GM23248 (cell line): ENCODE results near the gene TIAM2. TPM values are rescaled to one million over a fixed set of nuclear protein-coding genes. Genes with fewer than 3 reads are reported as not detected.
"Not testable (repeated sequence)": the region's sequence is repeated elsewhere in the genome, so short reads cannot be mapped to it uniquely, and the experiment has no call there.

Experiments
- DNase-seq: peaks from one replicate; pipeline ENCODE4 v3.0.0-alpha.2; 2015
- H2AFZ ChIP-seq: fragments of 200-600 bp; sonication (generic); 2 replicates; pipeline ENCODE4 v1.6.1; 2016; ENCODE audit warnings: antibody characterized with exemption
- H3F3A ChIP-seq: fragments of 200-600 bp; sonication (generic); 2 replicates; pipeline ENCODE4 v1.6.1; 2016; ENCODE audit warnings: mild to moderate bottlenecking, antibody characterized with exemption, mixed run types; ENCODE audit not compliant: insufficient read depth
- H3K27ac ChIP-seq: fragments of 200-600 bp; sonication (generic); 2 replicates; pipeline ENCODE4 v1.5.1; 2016; ENCODE audit warnings: mild to moderate bottlenecking
- H3K27me3 ChIP-seq: fragments of 200-600 bp; sonication (generic); replicated peaks from 2 replicates; pipeline ENCODE4 v1.6.1; 2016; ENCODE audit warnings: mild to moderate bottlenecking; ENCODE audit not compliant: insufficient read depth
- H3K36me3 ChIP-seq: fragments of 200-600 bp; sonication (generic); 2 replicates; pipeline ENCODE4 v1.6.1; 2016; ENCODE audit warnings: low read depth, mild to moderate bottlenecking
- H3K4me1 ChIP-seq: fragments of 200-600 bp; sonication (generic); 2 replicates; pipeline ENCODE4 v1.6.1; 2016; ENCODE audit warnings: mild to moderate bottlenecking; ENCODE audit not compliant: insufficient read depth
- H3K4me2 ChIP-seq: fragments of 200-600 bp; sonication (generic); one replicate; pipeline ENCODE4 v1.6.1; 2016; ENCODE audit warnings: mild to moderate bottlenecking; ENCODE audit not compliant: unreplicated experiment
- H3K4me3 ChIP-seq: fragments of 200-600 bp; sonication (generic); 2 replicates; pipeline ENCODE4 v1.5.1; 2016; ENCODE audit warnings: mild to moderate bottlenecking
- H3K79me2 ChIP-seq: fragments of 200-600 bp; sonication (generic); 2 replicates; pipeline ENCODE4 v1.6.1; 2016; ENCODE audit warnings: mild to moderate bottlenecking; ENCODE audit not compliant: insufficient read depth
- H3K9ac ChIP-seq: fragments of 200-600 bp; sonication (generic); 2 replicates; pipeline ENCODE4 v1.6.1; 2016; ENCODE audit warnings: mild to moderate bottlenecking
- H3K9me2 ChIP-seq: fragments of 200-600 bp; sonication (generic); 2 replicates; pipeline ENCODE4 v1.6.1; 2016; ENCODE audit warnings: mixed run types, mild to moderate bottlenecking, moderate library complexity; ENCODE audit not compliant: insufficient read depth
- H3K9me3 ChIP-seq: fragments of 200-600 bp; sonication (generic); one replicate; pipeline ENCODE4 v1.6.1; 2017; ENCODE audit warnings: low read depth
- H4K20me1 ChIP-seq: fragments of 200-600 bp; sonication (generic); 2 replicates; pipeline ENCODE4 v1.6.0; 2016; ENCODE audit not compliant: insufficient read depth
- EZH2 ChIP-seq: fragments of 200-600 bp; sonication (generic); IDR thresholded peaks from 2 replicates; pipeline ENCODE4 v1.6.1; 2018; ENCODE audit warnings: antibody characterized with exemption, mild to moderate bottlenecking; ENCODE audit not compliant: insufficient read depth, poor library complexity, severe bottlenecking
- EZH2phosphoT487 ChIP-seq: fragments of 200-600 bp; sonication (generic); IDR thresholded peaks from 2 replicates; pipeline ENCODE4 v1.6.1; 2018; ENCODE audit warnings: antibody characterized with exemption, moderate library complexity, mild to moderate bottlenecking, low read depth; ENCODE audit not compliant: insufficient read depth
- whole genome bisulfite sequencing, 2 experiments: methylation state at CpG; one replicate each; pipeline ENCODE4 v1.1.6; 2015 to 2017; ENCODE audit warnings: low lambda C conversion rate in 2 of 2, low coverage in 1 of 2; ENCODE audit errors: missing lambda C conversion rate in 2 of 2; 5-methylcytosine and 5-hydroxymethylcytosine counted together
- in situ Hi-C: fragments of 300-500 bp; cut with MboI; formaldehyde crosslinking; loops from 2 replicates; pipeline ENCODE4 v1.15.0; 2020
- polyA plus RNA-seq: library from polyadenylated mRNA; unstranded; fragments of >200 nt; fragmentation: Nextera tagmentation; extraction: Ambion mirVana; gene quantifications from 2 replicates; pipeline ENCODE4 v1.2.1, GENCODE V29; 2016
- total RNA-seq: library from RNA; depleted of rRNA; stranded (reverse); fragments of >200 nt; shearing (Covaris generic); gene quantifications from 2 replicates; pipeline ENCODE4 v1.2.3, GENCODE V29; 2014

TIAM2 gene
- total and polyA plus RNA-seq, 2 experiments from 2014 or later: 2.4 to 2.6 TPM

DNA sequence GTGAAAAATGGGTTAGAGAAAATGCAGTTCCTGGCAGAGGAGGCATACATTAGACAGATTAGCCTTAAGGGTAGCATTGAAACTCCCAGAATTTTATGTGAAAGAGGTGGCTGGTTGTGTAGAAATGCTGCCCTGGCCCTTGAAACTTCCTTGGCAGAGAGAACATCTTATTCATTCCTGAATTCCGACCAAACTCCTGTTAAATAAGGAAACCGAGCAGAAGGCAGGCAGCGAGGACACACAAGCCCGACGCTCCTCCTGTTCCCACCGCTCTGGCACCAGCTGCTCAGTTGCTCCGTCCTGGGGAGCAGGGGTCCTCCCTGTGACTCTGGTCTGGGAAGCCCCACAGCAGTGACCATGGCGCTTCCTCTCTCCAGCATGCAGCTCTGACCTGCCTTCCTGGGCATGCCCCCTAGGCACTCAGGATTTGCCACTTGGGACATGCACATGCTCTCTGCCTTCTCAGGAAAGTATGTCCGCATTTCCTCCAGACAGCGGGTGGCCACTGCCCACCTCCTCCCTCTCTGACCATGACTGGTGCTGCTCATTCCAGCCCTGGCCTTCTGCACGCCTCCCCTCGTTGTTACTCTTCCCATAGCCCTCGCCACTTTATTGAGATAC lies 233.5 kb downstream of the TIAM2 start:
- Histone ChIP-seq H3K4me2 (no peak overlapping the region), H3F3A (peaks cover 10% of the 10 kb centered on the region; the same call in 1 of the 2 replicates), H3K36me3 (no peaks in the 10 kb centered on the region), H3K4me3 (no peak overlapping the region), H3K9me2 (no peaks in the 10 kb centered on the region), H4K20me1 (no peaks in the 10 kb centered on the region), H3K27me3 (no peaks in the 10 kb centered on the region), H3K27ac (no peak overlapping the region), H3K9me3 (no peaks in the 10 kb centered on the region), H3K4me1 (peaks cover 10% of the 10 kb centered on the region), H2AFZ (no peak overlapping the region), H3K9ac (no peak overlapping the region), H3K79me2 (no peaks in the 10 kb centered on the region)
- in situ Hi-C loops: no loop called here
- WGBS, 2 experiments: 52 to 54% methylated on average over 13 of the region's 13 CpGs
- TF ChIP-seq EZH2: no peak
- TF ChIP-seq EZH2phosphoT487: no peak
- DNase-seq: peak; percentile 55

GRCh38 chr6:155230975-155231374 lies 235.9 kb downstream of the TIAM2 start:
- H3K4me2 ChIP-seq, DNase-seq: not testable (repeated sequence)

DNA sequence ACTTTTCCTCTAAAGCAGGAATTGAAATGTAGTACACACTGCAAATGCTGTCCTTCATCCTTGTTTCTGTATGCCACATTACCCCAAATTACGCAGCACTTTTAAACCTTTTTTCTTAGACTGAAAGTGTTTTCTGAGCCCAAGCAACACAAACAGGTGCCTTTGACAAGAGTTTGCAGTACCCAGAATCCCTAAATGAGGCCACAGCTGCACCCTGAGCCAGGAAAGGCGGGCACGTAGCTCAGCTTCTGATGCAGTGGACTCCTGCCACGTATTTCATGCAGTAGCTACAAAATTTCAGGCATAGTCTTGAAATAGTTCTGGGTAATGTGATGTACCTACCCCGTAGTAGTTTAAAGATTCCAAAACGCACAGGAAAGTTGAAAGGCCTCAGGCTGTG lies 237.7 kb downstream of the TIAM2 start:
- 80 to 82% methylated on average over 6 of the region's 6 CpGs for WGBS, 2 experiments
- Histone ChIP-seq H3K9me3 (no peaks in the 10 kb centered on the region), H3K36me3 (no peaks in the 10 kb centered on the region), H3K4me1 (no peaks in the 10 kb centered on the region; the same call in 1 of the 2 replicates), H3K27me3 (no peaks in the 10 kb centered on the region), H3K79me2 (no peaks in the 10 kb centered on the region), H3K9ac (no peak overlapping the region), H3K9me2 (no peaks in the 10 kb centered on the region), H3K4me3 (no peak overlapping the region), H4K20me1 (no peaks in the 10 kb centered on the region), H3F3A (no peaks in the 10 kb centered on the region), H3K27ac (no peak overlapping the region), H3K4me2 (no peak overlapping the region), H2AFZ (no peak overlapping the region)
- TF ChIP-seq EZH2phosphoT487 (no peak), EZH2 (no peak)
- no peak for DNase-seq
- in situ Hi-C loops: no loop called here

More at GRCh38 chr6:155230975-155231374, 235.9 kb downstream of the TIAM2 start:
- H3K27ac ChIP-seq, in situ Hi-C loops, H3K9me3 ChIP-seq, H3K79me2 ChIP-seq, H2AFZ ChIP-seq, H3K9me2 ChIP-seq, H3F3A ChIP-seq, H3K27me3 ChIP-seq, H3K36me3 ChIP-seq, H4K20me1 ChIP-seq, H3K4me3 ChIP-seq, H3K9ac ChIP-seq, H3K4me1 ChIP-seq: not testable (repeated sequence)
- 93 to 94% methylated on average over 4 of the region's 4 CpGs for WGBS, 2 experiments

DNA sequence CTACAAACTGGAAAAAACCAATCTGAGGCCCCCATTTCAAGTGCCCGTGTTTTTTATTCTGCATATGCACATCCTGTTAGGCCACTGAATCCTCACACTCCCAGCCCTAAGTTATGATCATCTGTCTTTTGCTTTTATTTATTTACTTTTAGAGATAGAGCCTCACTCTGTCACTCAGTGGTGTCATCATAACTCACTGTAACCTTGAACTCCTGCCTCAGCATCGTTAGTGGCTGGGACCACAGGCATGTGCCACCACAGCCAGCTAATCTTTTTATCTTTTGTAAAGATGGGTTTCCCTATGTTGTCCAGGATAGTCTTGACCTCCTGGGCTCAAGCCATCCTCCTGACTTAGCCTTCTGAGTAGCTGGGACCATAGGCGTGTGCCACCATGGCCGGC lies 239.1 kb downstream of the TIAM2 start:
- 72 to 96% methylated on average over 3 to 4 of the region's 4 CpGs for WGBS, 2 experiments
- no peak overlapping the region for H3K9ac ChIP-seq
- H3K4me3 ChIP-seq: no peak overlapping the region
- no peaks in the 10 kb centered on the region for H4K20me1 ChIP-seq
- no peaks in the 10 kb centered on the region for H3K27me3 ChIP-seq
- H3K36me3 ChIP-seq: no peaks in the 10 kb centered on the region
- no peak overlapping the region for H3K4me2 ChIP-seq
- TF ChIP-seq EZH2phosphoT487 (no peak), EZH2 (no peak)
- no peaks in the 10 kb centered on the region for H3K4me1 ChIP-seq
- no peaks in the 10 kb centered on the region for H3K9me3 ChIP-seq
- H3K79me2 ChIP-seq: no peaks in the 10 kb centered on the region
- H3K9me2 ChIP-seq: no peaks in the 10 kb centered on the region
- H3F3A ChIP-seq: no peaks in the 10 kb centered on the region
- H3K27ac ChIP-seq: no peak overlapping the region
- H2AFZ ChIP-seq: no peak overlapping the region
- no peak for DNase-seq
- in situ Hi-C loops: no loop called here

GRCh38 chr6:155234687-155235086 lies 239.6 kb downstream of the TIAM2 start:
- H3K36me3 ChIP-seq: no peaks in the 10 kb centered on the region

More at GRCh38 chr6:155234687-155235086, 239.6 kb downstream of the TIAM2 start:
- DNase-seq: no peak
- 94 to 99% methylated on average over 4 of the region's 4 CpGs for WGBS, 2 experiments
- no peaks in the 10 kb centered on the region for H3K27me3 ChIP-seq
- H3K9me3 ChIP-seq: no peaks in the 10 kb centered on the region
- in situ Hi-C loops: no loop called here
- no peak overlapping the region for H2AFZ ChIP-seq
- no peaks in the 10 kb centered on the region for H3F3A ChIP-seq
- H4K20me1 ChIP-seq: no peaks in the 10 kb centered on the region
- H3K27ac ChIP-seq: no peak overlapping the region
- H3K79me2 ChIP-seq: no peaks in the 10 kb centered on the region
- no peaks in the 10 kb centered on the region for H3K4me1 ChIP-seq
- no peak overlapping the region for H3K9ac ChIP-seq
- no peaks in the 10 kb centered on the region for H3K9me2 ChIP-seq
- H3K4me3 ChIP-seq: no peak overlapping the region
- no peak for TF ChIP-seq EZH2
- H3K4me2 ChIP-seq: no peak overlapping the region
